Measurements from ENCODE around the gene LRRC31. TPM values are rescaled to one million over a fixed set of nuclear protein-coding genes. Genes with fewer than 3 reads are reported as not detected.

Gene LRRC31
- total RNA-seq, 1 donor from 2014 or later = not detected

DNA sequence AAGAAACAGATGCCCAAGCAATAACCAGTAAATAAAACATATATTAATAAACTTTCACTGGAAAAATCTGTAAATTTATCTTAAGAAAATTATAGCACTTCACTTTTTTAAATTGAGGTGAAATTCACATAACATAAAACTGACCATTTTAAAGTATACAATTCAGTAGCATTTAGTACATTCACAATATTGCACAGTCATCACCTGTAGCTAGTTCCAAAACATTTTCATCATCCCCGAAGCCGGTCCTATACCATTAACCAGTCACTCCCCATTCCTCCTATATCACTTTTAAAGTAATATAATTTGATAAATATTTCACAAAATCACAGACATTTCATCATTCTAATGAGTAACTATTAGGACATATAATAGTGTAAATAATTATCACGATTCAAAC lies 65.1 kb downstream of the LRRC31 start:
- no peak for DNase-seq (ENCODE audit: low spot score in 2 of 2)
- Histone ChIP-seq H3K27ac (no peak overlapping the region), H3K4me1 (no peaks in the 10 kb centered on the region), H3K4me3 (no peak overlapping the region), H3K36me3 (peaks cover 0 to 6% of the 10 kb centered on the region in 2 donors), H3K9me3 (no peaks in the 10 kb centered on the region), H3K27me3 (no peaks in the 10 kb centered on the region)
- TF ChIP-seq, protein P1, sequence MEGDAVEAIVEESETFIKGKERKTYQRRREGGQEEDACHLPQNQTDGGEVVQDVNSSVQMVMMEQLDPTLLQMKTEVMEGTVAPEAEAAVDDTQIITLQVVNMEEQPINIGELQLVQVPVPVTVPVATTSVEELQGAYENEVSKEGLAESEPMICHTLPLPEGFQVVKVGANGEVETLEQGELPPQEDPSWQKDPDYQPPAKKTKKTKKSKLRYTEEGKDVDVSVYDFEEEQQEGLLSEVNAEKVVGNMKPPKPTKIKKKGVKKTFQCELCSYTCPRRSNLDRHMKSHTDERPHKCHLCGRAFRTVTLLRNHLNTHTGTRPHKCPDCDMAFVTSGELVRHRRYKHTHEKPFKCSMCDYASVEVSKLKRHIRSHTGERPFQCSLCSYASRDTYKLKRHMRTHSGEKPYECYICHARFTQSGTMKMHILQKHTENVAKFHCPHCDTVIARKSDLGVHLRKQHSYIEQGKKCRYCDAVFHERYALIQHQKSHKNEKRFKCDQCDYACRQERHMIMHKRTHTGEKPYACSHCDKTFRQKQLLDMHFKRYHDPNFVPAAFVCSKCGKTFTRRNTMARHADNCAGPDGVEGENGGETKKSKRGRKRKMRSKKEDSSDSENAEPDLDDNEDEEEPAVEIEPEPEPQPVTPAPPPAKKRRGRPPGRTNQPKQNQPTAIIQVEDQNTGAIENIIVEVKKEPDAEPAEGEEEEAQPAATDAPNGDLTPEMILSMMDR (IDR thresholded peaks at IDR 0.05) = no peak
- intact Hi-C loops (cut with DNase I) = no loop called here

DNA sequence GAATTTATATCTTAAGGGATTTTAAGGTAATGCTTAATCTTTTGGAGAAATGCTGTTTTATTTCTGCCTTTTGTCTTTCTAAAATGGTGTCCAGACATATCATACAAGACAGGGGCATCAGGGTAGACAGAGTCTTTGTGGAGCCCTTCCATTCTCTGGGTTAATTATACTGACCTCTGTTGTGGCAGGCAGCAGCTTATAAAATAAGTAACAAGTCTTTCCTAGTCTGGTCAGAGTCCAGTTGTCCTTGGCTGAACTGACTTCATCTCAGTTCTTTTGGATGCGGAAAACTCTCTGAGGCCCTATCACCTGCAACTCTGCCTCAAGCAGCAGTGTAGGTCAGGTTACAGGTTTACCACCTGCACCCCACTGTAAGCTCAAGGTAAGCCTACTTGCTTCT lies 77.4 kb downstream of the LRRC31 start:
- Histone ChIP-seq H3K4me1 (no peaks in the 10 kb centered on the region), H3K36me3 (peaks cover 15 to 34% of the 10 kb centered on the region in 2 donors), H3K27ac (no peak overlapping the region), H3K9me3 (no peaks in the 10 kb centered on the region), H3K27me3 (no peaks in the 10 kb centered on the region), H3K4me3 (no peak overlapping the region)
- TF ChIP-seq, protein P1 (IDR thresholded peaks at IDR 0.05) = no peak
- intact Hi-C loops (cut with DNase I) = no loop called here
- no peak for DNase-seq (ENCODE audit: low spot score in 2 of 2)

DNA sequence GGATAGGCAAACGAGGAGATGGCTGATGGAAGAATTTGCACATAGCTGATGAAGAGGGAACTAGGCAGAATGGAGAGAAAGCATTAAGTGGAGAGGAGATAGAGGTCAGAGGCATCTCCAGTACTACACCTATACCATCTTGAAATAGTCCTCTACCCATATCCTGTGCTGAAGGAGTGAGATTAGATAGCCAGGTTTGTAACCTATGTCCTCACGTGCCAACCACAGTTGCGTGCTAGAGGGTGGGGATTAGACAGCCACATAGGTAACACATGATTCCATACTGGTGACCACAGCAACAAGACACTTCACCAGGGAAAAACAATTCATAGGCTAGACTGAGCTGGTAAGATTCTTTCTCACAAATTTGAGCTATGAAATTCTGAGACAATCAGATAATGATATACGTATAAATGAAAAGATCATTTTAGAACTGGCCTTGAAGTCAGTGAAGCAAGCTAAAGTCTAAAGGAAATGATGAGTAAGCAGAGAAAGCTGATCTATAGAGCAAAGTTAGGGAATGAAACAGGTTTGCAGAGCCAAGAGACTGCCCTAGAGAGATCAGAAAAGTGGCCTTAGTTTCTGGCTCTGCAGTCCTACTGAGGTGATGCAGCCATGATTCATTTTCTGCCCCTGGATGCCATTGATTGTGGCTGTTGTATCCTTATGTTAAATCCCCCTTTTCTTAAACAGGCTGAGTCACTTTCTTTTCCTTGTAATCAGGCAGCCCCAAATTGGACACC lies 78.9 kb downstream of the LRRC31 start:
- TF ChIP-seq, protein P1 (IDR thresholded peaks at IDR 0.05) = no peak
- intact Hi-C loops (cut with DNase I) = no loop called here
- no peak for DNase-seq (ENCODE audit: low spot score in 2 of 2)
- peaks cover 24 to 49% of the 10 kb centered on the region in 2 donors for H3K36me3 ChIP-seq
- H3K9me3 ChIP-seq = no peaks in the 10 kb centered on the region
- no peaks in the 10 kb centered on the region for H3K27me3 ChIP-seq
- no peak overlapping the region for H3K4me3 ChIP-seq
- no peak overlapping the region for H3K27ac ChIP-seq
- H3K4me1 ChIP-seq = no peaks in the 10 kb centered on the region

DNA sequence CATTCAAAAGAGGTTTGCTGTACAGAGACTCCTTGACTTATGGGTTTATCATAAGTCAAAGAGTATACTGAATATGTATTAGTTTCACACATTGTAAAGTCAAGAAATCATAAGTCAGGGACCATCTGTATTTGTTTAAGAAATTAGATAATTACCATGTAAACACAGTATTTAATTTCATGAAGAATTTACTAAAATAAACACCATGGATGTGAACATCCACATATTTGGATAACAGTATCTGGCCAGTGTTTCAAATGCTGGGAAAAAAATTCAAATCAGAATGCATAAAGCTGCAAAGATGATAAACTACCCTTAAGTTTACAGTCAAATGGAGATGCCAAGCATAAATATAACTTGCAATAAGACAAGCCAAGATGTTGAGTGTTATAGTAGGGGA lies 79.5 kb downstream of the LRRC31 start:
- Histone ChIP-seq H3K4me1 (no peaks in the 10 kb centered on the region), H3K27ac (no peak overlapping the region), H3K27me3 (no peaks in the 10 kb centered on the region), H3K36me3 (peaks cover 31 to 55% of the 10 kb centered on the region in 2 donors), H3K4me3 (no peak overlapping the region), H3K9me3 (no peaks in the 10 kb centered on the region)
- intact Hi-C loops (cut with DNase I) = no loop called here
- no peak for DNase-seq (ENCODE audit: low spot score in 2 of 2)
- TF ChIP-seq, protein P1 (IDR thresholded peaks at IDR 0.05) = no peak

Other genes with a start within 250 kb of the LRRC31 start
- gene MECOM, start 206.2 kb downstream of the LRRC31 start, total RNA-seq = 38.6 TPM
- 260 TPM for gene TERC, start 104.9 kb downstream of the LRRC31 start, total RNA-seq
- gene ACTRT3, start 100.4 kb downstream of the LRRC31 start, total RNA-seq = 0.32 TPM
- 3.9 TPM for gene MYNN, start 96.5 kb downstream of the LRRC31 start, total RNA-seq
- not detected for gene LRRIQ4, start 57.1 kb downstream of the LRRC31 start, total RNA-seq
- gene LRRC34, start 57.0 kb downstream of the LRRC31 start, total RNA-seq = 3.5 TPM
- gene SAMD7, start 41.6 kb upstream of the LRRC31 start, total RNA-seq = not detected
- 20.5 TPM for gene SEC62, start 96.9 kb upstream of the LRRC31 start, total RNA-seq
- gene GPR160, start 168.1 kb upstream of the LRRC31 start, total RNA-seq = 7.3 TPM

Data from ascending aorta (tissue), 2 donors.